ENCODE results near the gene CORO1C.
"Not testable (repeated sequence)": the region's sequence is repeated elsewhere in the genome, so short reads cannot be mapped to it uniquely, and the experiment has no call there.

The CORO1C gene

GRCh38 chr12:108635201-108635996, 95.9 kb downstream of the CORO1C start:
- DNase-seq (ENCODE audit: low spot score) = peak; percentile 63
- no peaks in the 10 kb centered on the region for H3K27me3 Mint-ChIP-seq (ENCODE audit: low read depth)
- H3K4me3 Mint-ChIP-seq = peak overlapping the region; percentile 99

GRCh38 chr12:108634341-108634751, 97.0 kb downstream of the CORO1C start:
- peak; percentile 59 for DNase-seq (ENCODE audit: low spot score)
- Mint-ChIP-seq H3K36me3 (ENCODE audit: low read depth) (peaks cover 38% of the 10 kb centered on the region), H3K27me3 (ENCODE audit: low read depth) (no peaks in the 10 kb centered on the region), H3K4me3 (peak overlapping the region; percentile 99), H3K4me1 (ENCODE audit: low read depth) (peaks cover 43% of the 10 kb centered on the region), H3K27ac (peak overlapping the region; percentile 99), H3K9me3 (no peaks in the 10 kb centered on the region)

More at GRCh38 chr12:108635201-108635996, 95.9 kb downstream of the CORO1C start:
- peaks cover 38% of the 10 kb centered on the region for H3K4me1 Mint-ChIP-seq (ENCODE audit: low read depth)
- no peaks in the 10 kb centered on the region for H3K9me3 Mint-ChIP-seq
- peak overlapping the region; percentile 99 for H3K27ac Mint-ChIP-seq
- peaks cover 28% of the 10 kb centered on the region for H3K36me3 Mint-ChIP-seq (ENCODE audit: low read depth)

GRCh38 chr12:108633534-108634248, 97.6 kb downstream of the CORO1C start, which contains the start of gene SELPLG:
TSS of gene SELPLG (minus strand) at chr12:108633894. CDS start at chr12:108624307, 9,587 bp downstream.
- Mint-ChIP-seq H3K9me3 (no peaks in the 10 kb centered on the region), H3K4me3 (peak within 1 kb of the TSS; percentile 99), H3K27ac (peak within 1 kb of the TSS; percentile 99), H3K4me1 (ENCODE audit: low read depth) (peaks cover 45% of the 10 kb centered on the region), H3K36me3 (ENCODE audit: low read depth) (peaks cover 44% of the 10 kb centered on the region), H3K27me3 (ENCODE audit: low read depth) (no peaks in the 10 kb centered on the region)
- DNase-seq (ENCODE audit: low spot score) = peak; percentile 85

- H3K4me1 Mint-ChIP-seq (ENCODE audit: low read depth) = peaks cover 49% of the 10 kb centered on the region
- DNase-seq (ENCODE audit: low spot score) = no peak
- peak overlapping the region; percentile 99 for H3K4me3 Mint-ChIP-seq
- H3K36me3 Mint-ChIP-seq (ENCODE audit: low read depth) = peaks cover 49% of the 10 kb centered on the region
- H3K27ac Mint-ChIP-seq = peak overlapping the region; percentile 99
- no peaks in the 10 kb centered on the region for H3K9me3 Mint-ChIP-seq
- no peaks in the 10 kb centered on the region for H3K27me3 Mint-ChIP-seq (ENCODE audit: low read depth)
These were observed 98.2 kb downstream of the CORO1C start for GRCh38 chr12:108633081-108633533.

- H3K9me3 Mint-ChIP-seq; DNase-seq (ENCODE audit: low spot score); H3K27me3 Mint-ChIP-seq (ENCODE audit: low read depth): not testable (repeated sequence)
- H3K36me3 Mint-ChIP-seq (ENCODE audit: low read depth) = peaks cover 56% of the 10 kb centered on the region
- H3K4me3 Mint-ChIP-seq = peak overlapping the region; percentile 99
- peak overlapping the region; percentile 99 for H3K27ac Mint-ChIP-seq
- H3K4me1 Mint-ChIP-seq (ENCODE audit: low read depth) = peaks cover 48% of the 10 kb centered on the region
These were observed 100.1 kb downstream of the CORO1C start for GRCh38 chr12:108631261-108631660.

GRCh38 chr12:108630481-108631207, 100.7 kb downstream of the CORO1C start:
- DNase-seq (ENCODE audit: low spot score) = no peak
- H3K27ac Mint-ChIP-seq = peak overlapping the region; percentile 99
- peaks cover 61% of the 10 kb centered on the region for H3K36me3 Mint-ChIP-seq (ENCODE audit: low read depth)
- no peaks in the 10 kb centered on the region for H3K27me3 Mint-ChIP-seq (ENCODE audit: low read depth)
- peak overlapping the region; percentile 99 for H3K4me3 Mint-ChIP-seq
- H3K9me3 Mint-ChIP-seq = no peaks in the 10 kb centered on the region
- H3K4me1 Mint-ChIP-seq (ENCODE audit: low read depth) = peaks cover 44% of the 10 kb centered on the region

GRCh38 chr12:108629824-108630476, 101.4 kb downstream of the CORO1C start:
- Mint-ChIP-seq H3K9me3 (no peaks in the 10 kb centered on the region), H3K4me1 (ENCODE audit: low read depth) (peaks cover 45% of the 10 kb centered on the region), H3K27me3 (ENCODE audit: low read depth) (no peaks in the 10 kb centered on the region), H3K27ac (peak overlapping the region; percentile 99), H3K4me3 (peak overlapping the region; percentile 99), H3K36me3 (ENCODE audit: low read depth) (peaks cover 66% of the 10 kb centered on the region)
- peak; percentile 70 for DNase-seq (ENCODE audit: low spot score)

- Mint-ChIP-seq H3K4me3 (peak overlapping the region; percentile 99), H3K9me3 (no peaks in the 10 kb centered on the region), H3K36me3 (ENCODE audit: low read depth) (peaks cover 71% of the 10 kb centered on the region), H3K4me1 (ENCODE audit: low read depth) (peaks cover 41% of the 10 kb centered on the region), H3K27me3 (ENCODE audit: low read depth) (no peaks in the 10 kb centered on the region), H3K27ac (peak overlapping the region; percentile 99)
- DNase-seq (ENCODE audit: low spot score) = no peak
These were observed 102.2 kb downstream of the CORO1C start for GRCh38 chr12:108629151-108629550.

GRCh38 chr12:108627134-108627920, 104.0 kb downstream of the CORO1C start:
- H3K4me1 Mint-ChIP-seq (ENCODE audit: low read depth) = peaks cover 42% of the 10 kb centered on the region
- peaks cover 78% of the 10 kb centered on the region for H3K36me3 Mint-ChIP-seq (ENCODE audit: low read depth)
- no peak for DNase-seq (ENCODE audit: low spot score)
- H3K4me3 Mint-ChIP-seq = peak overlapping the region; percentile 59
- no peaks in the 10 kb centered on the region for H3K9me3 Mint-ChIP-seq
- H3K27ac Mint-ChIP-seq = peak overlapping the region; percentile 68
- H3K27me3 Mint-ChIP-seq (ENCODE audit: low read depth) = no peaks in the 10 kb centered on the region

GRCh38 chr12:108625228-108625627, 106.1 kb downstream of the CORO1C start:
- Mint-ChIP-seq H3K36me3 (ENCODE audit: low read depth) (peaks cover 75% of the 10 kb centered on the region), H3K4me3 (no peak overlapping the region), H3K27ac (peak overlapping the region; percentile 4)

GRCh38 chr12:108623577-108623976, 107.7 kb downstream of the CORO1C start:
- no peak overlapping the region for H3K4me3 Mint-ChIP-seq
- H3K9me3 Mint-ChIP-seq = no peaks in the 10 kb centered on the region
- H3K27me3 Mint-ChIP-seq (ENCODE audit: low read depth) = no peaks in the 10 kb centered on the region
- H3K27ac Mint-ChIP-seq = no peak overlapping the region
- no peak for DNase-seq (ENCODE audit: low spot score)
- peaks cover 34% of the 10 kb centered on the region for H3K4me1 Mint-ChIP-seq (ENCODE audit: low read depth)
- H3K36me3 Mint-ChIP-seq (ENCODE audit: low read depth) = peaks cover 67% of the 10 kb centered on the region

More at GRCh38 chr12:108625228-108625627, 106.1 kb downstream of the CORO1C start:
- DNase-seq (ENCODE audit: low spot score) = no peak
- no peaks in the 10 kb centered on the region for H3K9me3 Mint-ChIP-seq
- peaks cover 38% of the 10 kb centered on the region for H3K4me1 Mint-ChIP-seq (ENCODE audit: low read depth)
- no peaks in the 10 kb centered on the region for H3K27me3 Mint-ChIP-seq (ENCODE audit: low read depth)

GRCh38 chr12:108622921-108623514, 108.3 kb downstream of the CORO1C start:
- H3K27ac Mint-ChIP-seq = no peak overlapping the region
- H3K4me3 Mint-ChIP-seq = no peak overlapping the region

More at GRCh38 chr12:108622921-108623514, 108.3 kb downstream of the CORO1C start:
- peaks cover 35% of the 10 kb centered on the region for H3K4me1 Mint-ChIP-seq (ENCODE audit: low read depth)
- H3K9me3 Mint-ChIP-seq = no peaks in the 10 kb centered on the region
- H3K36me3 Mint-ChIP-seq (ENCODE audit: low read depth) = peaks cover 66% of the 10 kb centered on the region
- no peaks in the 10 kb centered on the region for H3K27me3 Mint-ChIP-seq (ENCODE audit: low read depth)
- no peak for DNase-seq (ENCODE audit: low spot score)

Measured in T-helper 2 cell treated with Interferon-gamma antibody and Interleukin-4, amounts not matched to agents 5 μg/mL and 100 μg/mL, for 36 hours (primary cell).